GM18858 (cell line): ENCODE measurements around the gene TEPSIN.

ENCODE experiments used
- ATAC-seq: cut with Tn5 transposase; IDR thresholded peaks from one replicate; pipeline ENCODE4 v1.9.1; 2021; ENCODE audit not compliant: unreplicated experiment

Gene TEPSIN, protein sequence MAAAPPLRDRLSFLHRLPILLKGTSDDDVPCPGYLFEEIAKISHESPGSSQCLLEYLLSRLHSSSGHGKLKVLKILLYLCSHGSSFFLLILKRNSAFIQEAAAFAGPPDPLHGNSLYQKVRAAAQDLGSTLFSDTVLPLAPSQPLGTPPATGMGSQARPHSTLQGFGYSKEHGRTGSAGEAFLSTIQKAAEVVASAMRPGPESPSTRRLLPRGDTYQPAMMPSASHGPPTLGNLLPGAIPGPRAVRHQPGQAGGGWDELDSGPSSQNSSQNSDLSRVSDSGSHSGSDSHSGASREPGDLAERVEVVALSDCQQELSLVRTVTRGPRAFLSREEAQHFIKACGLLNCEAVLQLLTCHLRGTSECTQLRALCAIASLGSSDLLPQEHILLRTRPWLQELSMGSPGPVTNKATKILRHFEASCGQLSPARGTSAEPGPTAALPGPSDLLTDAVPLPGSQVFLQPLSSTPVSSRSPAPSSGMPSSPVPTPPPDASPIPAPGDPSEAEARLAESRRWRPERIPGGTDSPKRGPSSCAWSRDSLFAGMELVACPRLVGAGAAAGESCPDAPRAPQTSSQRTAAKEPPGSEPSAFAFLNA

DNA sequence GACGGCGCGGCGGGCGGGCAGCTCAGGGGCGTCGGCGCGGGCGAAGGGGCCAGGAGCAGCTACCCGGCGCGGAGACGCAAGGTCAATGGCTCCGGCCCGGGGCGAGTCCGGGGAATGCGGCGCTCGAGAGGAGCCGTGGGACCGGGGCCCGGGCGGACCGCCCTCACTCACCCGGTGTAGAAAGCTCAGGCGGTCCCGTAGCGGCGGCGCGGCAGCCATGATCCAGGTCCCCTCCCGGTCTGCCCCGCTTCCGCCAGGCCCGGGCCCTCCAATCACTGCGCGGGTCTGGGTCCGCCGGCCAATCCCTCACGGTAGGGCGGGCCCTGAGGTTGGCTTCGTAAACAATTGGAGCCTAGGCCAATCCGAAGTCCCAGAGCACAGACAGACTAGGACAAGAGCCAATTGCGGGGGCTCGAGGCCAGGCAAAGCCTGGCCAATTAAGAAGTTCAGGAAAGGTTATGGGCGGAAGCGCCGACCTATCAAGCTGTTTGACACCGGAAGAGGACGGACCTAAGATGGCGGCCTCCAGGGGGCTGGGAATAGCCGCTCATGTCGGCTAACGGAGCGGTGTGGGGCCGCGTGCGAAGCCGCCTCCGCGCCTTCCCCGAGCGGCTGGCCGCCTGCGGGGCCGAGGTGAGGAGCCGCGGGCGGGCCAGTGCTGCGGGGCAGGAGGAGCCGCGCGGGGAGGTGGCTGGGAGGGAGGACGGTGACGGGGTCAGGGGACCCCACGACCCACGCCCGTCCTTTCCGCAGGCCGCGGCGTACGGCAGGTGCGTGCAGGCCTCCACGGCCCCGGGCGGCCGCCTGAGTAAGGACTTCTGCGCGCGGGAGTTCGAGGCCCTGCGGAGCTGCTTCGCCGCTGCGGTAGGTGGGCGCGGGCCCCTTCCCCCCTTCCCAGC is at the start of gene TEPSIN, which contains the start of gene NDUFAF8:
Gene TEPSIN (minus strand): TSS at position 241 of the 899 bp plus-strand sequence. CDS start 22 bp downstream, at position 219.
Gene NDUFAF8 (plus strand): TSS at position 504 of the 899 bp plus-strand sequence. CDS start 46 bp downstream, at position 550.
- peak; percentile 75 for ATAC-seq

DNA sequence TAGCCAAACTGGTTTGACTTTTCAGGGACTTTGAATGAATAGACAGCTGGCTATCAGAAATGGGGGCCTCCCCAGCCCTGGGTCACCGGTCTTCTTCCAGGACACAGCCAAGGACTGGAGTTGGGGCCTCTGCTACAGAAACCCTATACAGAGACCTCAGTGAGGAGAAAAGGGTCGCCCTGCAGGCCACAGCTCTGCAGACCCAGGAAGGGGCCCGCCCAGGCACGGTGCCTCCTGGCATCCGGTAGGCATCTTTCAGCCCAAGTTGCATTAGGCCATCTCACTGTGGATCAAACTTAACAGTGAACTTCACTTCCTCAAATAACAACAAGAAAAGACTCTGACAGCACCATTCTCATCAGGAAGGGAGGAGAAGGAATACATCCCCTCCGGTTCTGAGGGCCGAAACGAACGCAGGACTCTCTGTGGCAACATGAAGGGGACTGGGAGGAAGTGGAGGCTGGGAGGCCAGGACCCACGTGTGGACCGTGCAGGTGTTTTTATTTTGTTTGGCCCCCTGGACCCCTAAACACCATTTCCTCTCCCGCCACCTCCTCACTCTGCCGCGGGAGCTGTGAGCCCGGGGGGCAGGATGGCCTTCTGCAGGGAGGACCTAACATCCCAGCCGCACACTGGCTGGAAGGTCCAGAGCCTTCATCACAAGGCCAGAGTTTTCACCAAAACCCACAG is 49.0 kb upstream of the TEPSIN start:
- no peak for ATAC-seq

DNA sequence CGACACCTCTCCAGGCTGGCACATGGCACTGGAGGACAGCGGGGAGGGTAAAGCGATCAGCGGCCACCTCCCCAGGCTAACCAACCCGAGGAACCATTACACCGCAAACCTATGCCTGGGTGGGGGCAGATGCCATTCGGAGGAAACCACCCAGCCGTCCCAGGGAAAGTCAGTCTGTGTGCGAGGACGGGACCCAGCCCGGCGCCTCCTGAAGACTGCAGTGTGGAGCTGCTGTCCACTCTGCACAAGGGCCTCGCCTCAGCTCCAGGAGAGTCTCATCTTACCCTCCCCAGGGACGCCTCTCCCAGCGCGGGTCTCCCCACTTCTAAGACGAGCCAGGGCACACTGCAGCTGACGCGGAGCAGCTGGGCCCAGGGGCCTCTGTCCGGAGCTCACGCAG is 48.3 kb upstream of the TEPSIN start:
- no peak for ATAC-seq

GRCh38 chr17:81286491-81287145 is 47.8 kb upstream of the TEPSIN start:
- no peak for ATAC-seq

DNA sequence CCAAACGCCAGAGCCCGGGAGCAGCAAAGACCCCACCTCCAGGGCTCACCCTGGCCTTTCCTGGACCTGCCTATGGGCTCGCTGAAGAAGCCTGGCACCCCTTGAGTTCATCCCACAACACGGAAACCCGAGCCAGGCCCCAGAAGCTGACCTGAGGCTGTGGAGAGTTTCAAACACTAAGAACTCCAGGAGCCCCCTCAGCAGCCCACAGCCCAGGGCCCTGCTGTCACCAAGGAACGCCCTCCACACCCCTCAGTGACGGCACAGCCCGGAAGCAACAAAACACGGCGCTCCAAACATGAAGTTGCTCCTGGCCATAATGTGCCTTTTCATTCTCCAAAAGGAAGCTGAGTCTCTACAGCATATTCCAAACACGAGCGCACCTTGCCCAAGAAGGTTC is 47.0 kb upstream of the TEPSIN start:
- no peak for ATAC-seq

DNA sequence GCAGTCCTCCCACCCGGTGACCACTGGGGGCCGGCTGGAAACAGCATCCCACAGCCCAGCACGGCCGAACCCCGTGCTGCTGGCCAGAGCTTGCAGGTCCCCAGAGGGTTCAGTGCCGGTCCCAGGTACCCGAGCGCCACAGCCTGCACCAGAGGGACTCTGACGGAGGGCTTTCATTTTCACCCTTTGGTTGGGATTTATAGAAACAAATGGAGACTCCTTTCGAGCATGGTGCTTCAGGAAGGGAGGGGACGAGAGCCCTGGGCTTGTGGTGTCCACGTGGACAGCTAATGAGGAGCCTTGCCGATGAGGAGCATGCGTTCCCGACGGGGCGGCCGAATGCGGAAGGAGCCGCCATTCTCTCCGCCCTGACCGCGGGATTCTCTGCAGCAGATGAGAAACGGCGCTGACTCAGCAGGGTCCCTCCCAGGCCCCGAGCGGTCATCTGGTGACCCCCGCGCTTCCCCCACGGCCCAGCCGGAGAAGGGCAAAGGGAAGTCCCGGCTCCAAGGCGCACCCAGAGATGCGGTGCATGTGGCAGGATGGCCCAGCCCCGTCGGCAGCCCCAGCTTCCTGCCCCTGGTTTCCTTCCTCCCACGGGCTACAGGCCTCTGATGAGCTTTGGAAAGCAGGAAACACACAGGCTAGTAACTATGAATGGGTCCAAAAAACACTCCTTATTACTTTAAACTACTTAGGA is 46.5 kb upstream of the TEPSIN start:
- ATAC-seq: no peak

DNA sequence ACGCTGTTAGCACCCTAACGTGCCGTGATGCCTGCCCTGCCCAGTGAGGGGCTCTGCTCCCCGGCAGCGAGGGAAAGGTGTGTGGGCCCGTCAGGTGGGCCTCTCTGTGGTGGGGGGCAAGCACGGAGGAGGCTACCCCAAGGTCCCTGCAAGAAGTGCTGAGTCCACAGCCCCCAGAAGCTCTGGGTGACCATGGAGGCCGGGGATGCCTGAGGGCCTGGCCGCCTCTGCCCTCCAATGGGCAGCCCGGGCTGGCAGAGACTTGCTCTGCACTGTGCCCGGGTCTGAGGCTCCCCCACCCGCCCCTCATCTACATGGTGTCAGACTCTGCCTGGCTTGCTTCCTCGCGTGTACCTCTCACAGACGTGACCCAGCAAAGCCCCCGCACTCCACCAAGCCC is 44.0 kb upstream of the TEPSIN start:
- no peak for ATAC-seq

GRCh38 chr17:81282141-81282540 is 43.3 kb upstream of the TEPSIN start:
- ATAC-seq: no peak

DNA sequence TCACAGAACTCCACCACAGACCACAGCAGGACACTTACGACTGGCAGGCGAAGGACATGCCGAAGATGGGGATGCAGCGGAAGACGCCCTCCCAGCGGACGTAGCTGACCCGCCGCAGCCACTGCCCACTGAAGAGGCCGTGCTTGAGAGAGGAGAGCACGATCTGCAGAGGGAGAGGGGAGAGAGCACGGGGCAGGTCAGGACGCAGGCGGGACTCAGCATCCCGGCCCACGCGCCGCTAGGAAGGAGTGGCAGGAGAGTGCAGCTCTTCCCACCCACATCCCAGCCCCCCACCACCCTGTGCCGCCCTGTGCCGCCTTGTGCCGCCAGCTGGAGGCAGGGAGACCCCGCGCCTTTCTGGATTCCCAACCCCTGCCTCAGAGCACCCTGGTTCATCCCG is 41.7 kb upstream of the TEPSIN start:
- no peak for ATAC-seq

GRCh38 chr17:81279278-81280275 is 40.7 kb upstream of the TEPSIN start:
- ATAC-seq: no peak

DNA sequence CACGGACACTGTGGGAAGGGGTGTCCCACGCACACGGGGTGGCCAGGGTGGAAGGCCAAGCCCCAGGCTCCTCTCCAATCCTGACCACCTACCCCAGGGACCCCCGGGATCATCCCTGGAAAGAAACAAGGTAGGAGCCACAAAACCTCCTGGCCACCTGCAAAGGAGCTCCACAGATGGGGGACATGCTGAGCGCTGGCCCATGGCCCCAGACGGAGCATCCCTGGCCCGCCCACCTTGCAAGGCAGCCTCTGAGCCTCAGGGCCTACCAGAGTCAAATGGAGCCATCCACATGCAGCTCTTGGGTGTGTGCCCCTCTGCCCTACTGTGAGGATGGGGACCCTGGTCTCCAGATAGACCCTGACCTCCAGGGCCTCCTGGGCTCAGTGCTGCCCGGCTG is 40.0 kb upstream of the TEPSIN start:
- no peak for ATAC-seq

- no peak for ATAC-seq
Measured at GRCh38 chr17:81277946-81278693, 39.3 kb upstream of the TEPSIN start.

DNA sequence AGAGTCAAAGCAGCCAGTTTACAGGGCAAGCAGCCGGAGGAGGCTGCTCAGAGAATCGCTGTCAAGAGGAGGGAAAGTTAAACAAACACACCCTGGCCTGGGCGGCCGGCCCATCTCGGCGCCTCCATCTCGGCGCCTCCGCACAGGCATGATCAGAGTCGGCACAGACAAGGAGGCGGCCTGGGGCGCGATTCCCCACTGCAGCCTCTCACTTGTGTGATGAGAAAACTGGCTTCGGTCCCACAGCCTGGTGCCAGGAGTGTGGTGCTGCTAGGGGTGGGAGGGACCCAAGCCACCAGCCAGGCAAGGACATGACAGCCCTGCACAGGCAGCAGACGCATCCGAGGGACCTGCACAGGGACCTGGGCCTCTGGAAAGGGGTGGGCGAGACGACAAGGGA is 38.6 kb upstream of the TEPSIN start:
- ATAC-seq: no peak

- no peak for ATAC-seq
Measured at GRCh38 chr17:81276781-81277180, 37.9 kb upstream of the TEPSIN start.

DNA sequence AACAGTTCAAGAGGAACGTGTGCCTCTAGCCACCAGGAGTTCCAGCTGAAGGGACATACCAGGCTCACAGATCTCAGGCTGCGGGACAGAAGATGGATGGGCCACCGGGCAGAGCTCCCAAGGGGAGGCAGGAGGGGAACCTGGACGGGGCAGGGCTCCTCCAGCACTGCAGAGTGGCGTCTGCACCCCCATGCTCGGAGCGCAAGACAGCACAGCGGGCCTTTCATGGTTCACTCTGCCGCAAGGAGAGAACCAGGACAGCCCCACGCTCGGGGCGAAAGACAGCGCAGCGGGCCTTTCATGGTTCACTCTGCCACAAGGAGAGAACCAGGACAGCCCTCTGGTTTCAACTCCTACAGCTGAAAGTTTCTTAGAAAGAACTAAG is 35.6 kb upstream of the TEPSIN start:
- no peak for ATAC-seq

DNA sequence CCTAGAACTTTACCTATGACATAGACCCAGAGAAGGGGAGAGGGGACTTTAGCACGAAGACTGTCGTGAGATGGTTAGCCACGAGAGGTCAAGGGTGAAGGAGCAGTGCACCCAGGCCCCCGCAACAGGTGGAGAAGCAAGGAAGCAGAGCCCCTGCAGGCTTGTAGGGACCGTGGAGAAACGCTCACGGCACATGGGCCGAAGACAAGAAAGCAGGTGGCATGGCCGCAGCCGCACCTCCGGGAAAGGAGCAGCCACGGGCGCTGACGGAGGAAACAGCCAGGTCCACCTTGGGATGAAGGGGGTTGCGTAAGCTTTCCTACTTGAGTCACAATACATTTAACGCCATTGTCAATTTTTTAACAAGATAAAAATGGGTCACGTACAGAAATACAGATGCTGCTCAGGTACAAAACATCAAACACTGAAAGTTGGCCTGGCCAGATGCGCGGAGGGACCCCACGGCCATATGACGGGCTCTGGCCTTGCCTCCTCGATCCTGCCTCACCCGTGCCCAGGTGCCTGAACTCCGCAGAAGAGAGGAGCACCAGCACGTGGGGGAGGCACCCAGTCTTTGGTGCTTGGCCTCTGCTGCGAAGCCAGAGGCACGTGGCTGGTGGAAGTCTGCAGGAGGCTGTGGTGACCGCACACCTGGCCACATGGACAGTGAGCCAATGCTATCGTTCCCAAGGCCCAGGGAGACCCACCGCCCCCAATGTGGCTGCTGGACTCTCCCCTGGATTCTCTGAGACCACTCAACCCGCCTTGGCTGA is 35.0 kb upstream of the TEPSIN start:
- ATAC-seq: no peak

DNA sequence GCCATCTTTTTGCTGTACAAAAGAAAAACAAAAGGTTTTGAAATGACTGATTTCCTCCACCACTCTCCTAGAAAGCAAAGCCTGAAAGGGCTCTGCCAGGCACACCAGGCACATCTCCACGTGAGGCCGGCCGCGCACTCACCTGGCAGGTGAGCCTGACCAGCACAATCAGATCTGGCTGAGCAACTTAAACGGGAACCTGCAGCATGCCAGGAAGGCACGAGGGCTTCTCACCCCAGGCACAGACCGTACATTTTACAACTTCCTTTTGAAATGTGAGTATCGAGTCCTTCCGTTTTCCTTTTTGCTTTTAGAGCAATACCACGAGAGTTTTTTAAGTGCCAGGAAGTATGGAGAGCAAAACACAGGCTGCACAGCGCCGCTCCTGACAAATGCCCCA is 33.8 kb upstream of the TEPSIN start:
- no peak for ATAC-seq
